Occipital lobe (tissue), 2 donors: ENCODE results near the gene STOML3. TPM values are rescaled to one million over a fixed set of nuclear protein-coding genes. Genes with fewer than 3 reads are reported as not detected.
"Not testable (repeated sequence)": the region's sequence is repeated elsewhere in the genome, so short reads cannot be mapped to it uniquely, and the experiment has no call there.

Source experiments
- DNase-seq: peaks from one replicate; lab custom pipeline; 2025; lab: John Stamatoyannopoulos, UW
- total RNA-seq: library from RNA; depleted of rRNA; stranded (reverse); fragments of >200 nt; gene quantifications from one replicate; pipeline ENCODE4 v1.2.3, GENCODE V29; 2014

STOML3 gene, protein sequence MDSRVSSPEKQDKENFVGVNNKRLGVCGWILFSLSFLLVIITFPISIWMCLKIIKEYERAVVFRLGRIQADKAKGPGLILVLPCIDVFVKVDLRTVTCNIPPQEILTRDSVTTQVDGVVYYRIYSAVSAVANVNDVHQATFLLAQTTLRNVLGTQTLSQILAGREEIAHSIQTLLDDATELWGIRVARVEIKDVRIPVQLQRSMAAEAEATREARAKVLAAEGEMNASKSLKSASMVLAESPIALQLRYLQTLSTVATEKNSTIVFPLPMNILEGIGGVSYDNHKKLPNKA
- 0.16 TPM for total RNA-seq

DNA sequence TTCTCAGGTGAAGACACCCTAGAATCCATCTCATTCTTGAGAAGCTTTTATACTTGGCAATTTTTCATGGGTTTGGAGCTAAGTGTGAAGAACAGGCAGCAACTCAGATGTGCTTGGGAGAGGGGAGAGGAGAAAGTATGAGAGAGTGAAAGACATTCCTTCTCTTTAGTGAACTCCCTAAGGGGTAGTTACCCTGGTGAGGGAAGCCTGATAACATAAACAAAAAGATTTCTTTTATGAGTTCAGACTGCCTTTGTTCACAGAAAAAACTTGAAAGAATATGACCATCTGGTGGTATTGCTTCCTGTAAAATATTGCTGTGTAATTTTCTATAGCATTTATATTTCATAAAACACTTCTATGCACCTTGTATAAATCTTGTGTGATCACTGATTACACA is at the start of gene STOML3:
TSS of gene STOML3 (minus strand) at position 139 of the 400 bp plus-strand sequence. CDS start at position 29, 110 bp downstream.
- no peak for DNase-seq

DNA sequence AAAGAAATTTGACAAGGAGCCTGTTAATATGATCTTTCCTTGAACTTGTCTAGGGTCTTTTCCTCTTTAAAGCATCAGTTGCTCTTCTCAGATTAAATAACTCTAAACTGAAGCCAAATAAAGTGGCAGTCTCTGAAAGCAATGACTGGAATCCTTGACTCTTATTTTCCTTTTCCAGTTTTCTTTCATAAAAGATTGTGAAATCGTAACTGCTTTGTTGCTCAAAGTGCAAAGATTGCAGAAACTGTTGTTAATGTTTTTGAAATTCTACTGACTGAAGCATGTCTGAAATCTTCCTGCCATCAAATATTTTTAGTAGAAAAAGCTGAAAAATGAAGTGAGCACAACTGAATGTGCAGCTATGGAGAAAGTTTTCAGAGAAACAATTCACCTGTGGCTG is 49.6 kb upstream of the STOML3 start:
- DNase-seq, result no peak

DNA sequence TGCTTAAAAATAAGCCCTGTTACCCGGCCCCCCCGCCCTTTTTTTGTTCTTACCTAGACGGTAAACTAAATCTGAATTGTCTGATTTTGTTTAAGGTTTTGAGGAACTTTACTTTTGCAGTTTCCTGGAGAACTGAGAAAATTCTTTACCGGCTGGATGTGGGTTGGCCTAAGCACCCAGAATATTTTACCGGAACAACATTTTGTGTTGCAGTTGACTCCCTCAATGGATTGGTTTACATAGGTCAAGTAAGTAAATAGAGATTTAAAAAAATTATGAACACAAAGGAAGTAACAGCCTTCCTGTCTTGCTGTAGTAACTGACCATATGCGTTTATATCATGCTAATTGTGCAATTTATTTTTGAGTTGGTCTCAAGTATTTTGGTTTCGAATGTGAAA is 48.4 kb upstream of the STOML3 start:
- DNase-seq, result no peak

DNA sequence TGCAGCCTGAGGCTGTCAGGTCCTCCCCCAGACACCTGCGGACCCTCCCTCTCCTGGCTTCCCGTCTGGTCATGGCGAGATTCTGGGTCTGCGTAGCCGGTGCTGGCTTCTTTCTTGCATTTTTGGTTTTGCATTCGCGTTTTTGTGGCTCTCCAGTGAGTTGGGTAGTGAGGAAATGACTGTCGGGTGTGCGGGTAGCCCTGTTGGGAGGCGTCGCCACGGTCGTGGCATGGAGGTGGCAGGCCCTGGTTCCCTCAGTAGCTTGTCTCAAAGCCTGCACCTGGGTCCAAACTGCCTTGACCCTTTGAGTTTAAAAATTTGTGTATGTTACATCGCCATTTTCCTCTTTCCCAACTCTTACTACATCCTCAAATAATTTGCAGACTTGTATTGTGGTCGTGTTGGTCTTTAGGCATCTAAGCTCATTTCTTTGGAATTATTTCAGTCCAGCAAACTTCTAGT is 48.0 kb upstream of the STOML3 start:
- DNase-seq, result no peak

DNA sequence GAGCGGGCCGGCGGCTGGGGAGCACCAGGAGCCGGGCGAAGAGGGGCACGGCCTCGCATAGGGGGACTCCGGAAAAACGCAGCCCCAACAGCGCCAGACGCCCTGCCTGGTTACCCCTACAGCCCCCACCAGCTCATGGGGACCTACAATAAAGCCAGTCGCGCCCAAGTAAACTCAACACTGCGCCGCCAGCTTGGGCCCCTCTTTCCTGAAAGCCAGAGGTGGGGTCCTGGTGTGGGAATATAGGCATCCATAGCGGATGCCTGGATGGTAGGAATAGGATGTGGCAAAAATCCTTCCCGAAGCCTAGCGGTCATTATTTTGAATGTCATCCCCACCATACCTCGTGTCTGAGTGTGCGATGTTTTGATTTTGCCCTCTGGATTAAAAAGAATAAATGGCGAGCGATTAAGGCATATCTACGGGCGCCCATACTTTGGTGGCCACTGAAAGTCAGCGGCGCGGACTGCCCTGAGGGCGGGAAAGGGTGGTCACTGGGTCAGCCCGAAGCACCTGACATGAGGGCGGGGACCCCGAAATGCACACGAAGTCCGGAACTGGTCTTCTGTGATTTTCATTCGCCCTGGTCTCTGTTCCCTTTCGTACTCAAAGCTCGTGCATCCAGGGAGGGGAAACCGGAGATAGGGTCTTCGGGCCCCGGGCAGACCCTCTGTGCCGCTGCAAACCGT is 47.4 kb upstream of the STOML3 start, which contains the start of the genes NHLRC3 and PROSER1:
TSS of gene NHLRC3 (plus strand) at position 577 of the 689 bp plus-strand sequence. CDS start 184 bp downstream, outside the sequence.
TSS of gene PROSER1 (minus strand) at position 210 of the 689 bp plus-strand sequence. CDS start 847 bp downstream, outside the sequence.
- peak; percentile 92 for DNase-seq

DNA sequence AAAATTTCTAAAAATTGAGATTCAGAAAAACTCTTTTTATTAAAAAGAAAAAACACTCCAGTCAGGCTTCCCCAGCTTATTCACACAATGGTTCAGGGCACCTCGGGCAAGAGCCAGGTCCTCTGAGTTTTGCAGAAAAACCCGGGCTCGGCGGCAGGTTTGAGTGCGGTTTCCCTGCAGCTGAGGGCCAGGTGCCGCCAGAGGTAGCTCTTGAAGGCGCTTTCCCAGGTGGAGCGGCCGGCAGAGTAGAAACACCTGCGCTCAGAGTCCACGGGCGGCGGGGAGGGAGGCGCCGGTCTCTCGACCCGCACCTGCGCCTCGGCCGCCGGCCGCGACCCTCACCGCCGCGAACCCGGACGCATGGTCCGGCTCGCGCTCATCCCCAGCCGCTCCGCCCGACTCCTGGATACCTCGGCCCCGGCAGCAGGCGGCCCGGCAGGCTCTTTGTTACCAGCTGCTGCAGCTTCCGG is 46.8 kb upstream of the STOML3 start:
- DNase-seq, result peak; percentile 39

DNA sequence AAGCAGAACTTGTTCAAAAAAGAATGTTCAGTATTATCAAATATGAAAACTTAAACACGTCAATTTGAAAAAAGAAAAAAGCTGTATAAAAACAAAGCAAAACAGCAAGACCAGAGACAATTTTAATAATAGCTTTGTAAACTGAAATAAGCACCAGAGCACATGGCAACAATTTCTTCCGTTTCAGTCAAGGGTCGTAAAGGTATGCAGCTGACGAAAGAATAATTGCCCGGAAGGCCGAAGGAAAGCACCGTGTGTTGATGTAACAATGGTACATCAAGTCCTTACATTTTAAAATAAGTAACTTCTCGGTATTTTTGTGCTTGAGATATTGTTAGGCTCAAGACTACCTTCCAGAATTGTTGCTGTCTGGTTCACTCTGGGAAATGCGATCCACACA is 45.6 kb upstream of the STOML3 start:
- DNase-seq, result no peak

DNA sequence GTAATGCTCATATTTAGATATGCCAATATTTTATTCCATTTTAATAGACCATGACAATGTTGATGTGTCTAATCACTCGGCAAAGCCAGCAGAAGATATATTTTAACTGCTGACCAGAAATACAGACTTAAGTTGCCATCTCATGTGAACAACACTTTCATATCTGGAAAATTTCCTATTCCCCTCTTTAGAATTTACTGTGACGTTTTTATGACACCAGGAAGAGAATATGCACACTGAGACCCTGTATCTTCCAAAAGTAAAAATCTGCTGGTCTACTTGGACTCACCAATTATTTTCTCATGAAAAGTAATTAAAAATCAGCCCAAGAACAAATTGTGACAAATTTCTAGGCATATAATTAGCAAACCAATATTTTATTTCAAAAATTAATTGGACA is 45.2 kb upstream of the STOML3 start:
- DNase-seq, result no peak

DNA sequence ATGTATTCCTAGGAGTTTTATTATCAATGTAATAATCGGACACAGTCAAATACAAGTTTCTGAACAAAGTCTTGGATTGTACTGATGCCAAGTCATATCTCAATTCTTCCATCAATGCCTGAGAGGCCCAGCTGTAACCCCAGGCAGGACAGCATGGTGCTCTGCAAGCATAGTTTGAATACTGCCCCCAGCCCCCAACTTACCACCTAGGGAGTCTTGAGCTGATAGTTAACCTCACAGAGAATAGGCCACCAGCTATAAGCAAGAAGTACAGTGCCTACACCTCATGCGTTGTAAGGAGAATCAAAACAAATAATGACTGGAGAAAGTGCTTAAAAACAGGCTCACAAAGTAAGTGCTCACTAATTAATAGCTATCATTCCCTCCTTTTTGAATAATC is 44.6 kb upstream of the STOML3 start:
- no peak for DNase-seq

DNA sequence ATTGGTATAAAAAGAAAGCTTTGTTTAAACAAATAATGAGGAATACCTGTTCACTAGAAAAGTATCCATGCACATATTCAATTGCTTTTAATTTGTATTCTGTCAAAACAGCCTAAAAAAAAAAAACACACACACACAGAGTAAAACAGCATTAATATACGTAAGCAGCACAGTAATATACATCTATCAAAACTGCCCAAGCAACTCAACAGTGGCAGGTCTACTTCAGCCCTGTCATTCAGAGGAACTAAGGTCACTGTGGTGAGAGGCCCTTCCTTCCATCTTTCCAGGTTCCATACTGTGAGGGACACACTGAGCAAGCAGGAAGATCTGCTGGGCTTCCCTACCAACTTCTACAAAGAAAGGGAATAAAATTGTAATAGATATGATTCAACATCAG is 43.5 kb upstream of the STOML3 start:
- no peak for DNase-seq

DNA sequence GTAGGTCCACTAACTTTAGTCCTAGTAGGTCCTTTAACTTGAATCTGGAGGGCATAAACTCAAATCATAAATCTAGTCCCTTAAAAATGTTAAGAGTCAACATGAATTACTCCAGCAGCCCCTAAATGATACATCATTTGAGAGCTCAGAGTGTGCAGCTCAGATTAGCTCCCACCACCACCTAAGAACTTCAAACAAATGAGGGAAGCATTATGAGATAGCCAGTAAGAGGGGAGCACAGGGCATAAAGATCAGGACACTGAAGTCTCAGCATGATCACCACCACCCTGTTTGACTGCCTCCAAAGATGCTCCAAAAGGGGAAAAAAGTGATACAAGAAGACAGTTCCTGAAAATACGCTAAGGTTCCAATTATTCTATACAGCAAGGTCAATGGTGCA is 41.5 kb upstream of the STOML3 start:
- no peak for DNase-seq

DNA sequence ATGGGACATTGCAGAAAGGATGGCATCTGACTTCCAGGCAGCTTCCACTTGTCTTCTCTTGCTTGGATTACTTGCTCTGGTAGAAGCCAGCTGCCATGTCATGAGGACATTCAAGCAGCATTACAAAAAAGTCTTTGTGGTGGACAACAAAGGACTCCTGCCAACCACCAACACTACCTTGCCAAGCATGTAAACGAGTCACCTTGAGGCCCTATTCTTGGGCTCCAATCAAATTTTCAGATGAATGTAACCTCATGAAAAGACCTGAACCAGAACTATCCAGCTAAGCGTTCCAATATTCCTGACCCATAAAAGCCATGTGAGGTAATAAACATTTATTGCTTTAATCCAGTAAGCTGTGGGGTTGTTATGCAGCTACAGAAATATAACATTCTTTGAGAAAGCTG is 34.8 kb upstream of the STOML3 start:
- DNase-seq, result no peak

DNA sequence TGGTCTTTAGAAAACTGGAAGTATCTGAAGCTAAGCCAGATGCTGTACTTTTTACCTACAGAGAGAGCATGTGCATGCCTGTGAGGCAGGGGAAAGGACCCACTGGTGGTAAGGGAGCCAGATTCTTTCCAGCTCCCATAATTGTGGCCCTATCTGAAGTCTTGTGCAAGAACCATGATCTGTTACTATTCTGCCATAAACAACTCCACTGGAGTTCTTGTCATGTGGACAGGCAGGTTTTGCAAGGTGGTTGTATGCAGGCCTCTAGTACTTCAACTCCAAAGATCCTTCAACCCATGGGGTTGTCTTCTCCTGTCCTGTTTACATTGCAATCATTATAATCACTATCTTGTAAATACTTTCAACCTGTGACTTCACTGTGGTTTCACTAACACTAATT is 33.1 kb upstream of the STOML3 start:
- DNase-seq, result no peak

DNA sequence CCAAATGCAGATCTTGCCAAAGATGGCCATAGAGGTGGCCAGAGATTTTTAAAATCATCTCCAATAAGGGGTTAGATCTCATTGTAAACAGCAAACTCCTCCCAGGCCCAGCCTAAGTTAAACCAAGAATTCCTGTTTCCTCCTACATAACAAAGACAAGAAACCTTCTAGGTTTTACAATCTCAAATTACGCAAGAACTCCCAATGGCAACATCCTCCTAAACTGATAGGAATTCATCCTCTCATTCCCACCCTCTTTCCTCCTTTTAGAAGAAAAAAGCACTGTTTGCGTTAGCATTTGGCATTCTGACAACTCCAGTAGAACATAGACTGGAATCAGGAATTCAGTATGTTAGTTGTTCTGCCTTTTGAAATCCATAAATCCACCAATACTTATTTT is 32.7 kb upstream of the STOML3 start:
- DNase-seq, result no peak

DNA sequence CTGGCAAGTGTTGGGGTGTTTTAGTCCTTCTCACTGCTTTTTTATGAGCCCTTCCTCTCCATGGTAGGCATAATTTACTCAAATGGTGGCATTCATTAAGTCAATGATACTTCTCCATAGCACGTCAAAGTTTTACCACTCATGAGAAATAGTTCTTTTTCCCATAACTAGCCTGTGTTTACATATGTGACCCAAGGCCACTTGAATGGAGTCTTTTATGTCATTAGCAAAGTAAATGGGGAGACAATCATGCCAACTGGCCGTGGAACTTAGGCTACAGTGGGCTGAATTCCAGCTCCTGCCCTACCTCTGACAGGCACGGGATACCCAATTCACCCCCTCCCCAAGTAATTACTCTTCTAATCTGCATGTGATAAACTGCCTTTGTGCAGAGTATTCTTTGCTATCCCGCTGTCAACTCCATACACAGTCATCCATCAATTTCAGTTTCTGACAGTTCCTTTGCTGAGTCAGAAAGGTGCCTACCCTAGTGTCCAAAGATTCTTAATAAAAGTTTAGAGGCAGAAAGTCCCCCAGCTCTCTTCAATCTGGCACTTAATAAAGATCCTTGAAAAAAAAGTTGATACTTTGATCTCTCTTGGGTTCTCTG is 30.3 kb upstream of the STOML3 start:
- DNase-seq, result no peak

DNA sequence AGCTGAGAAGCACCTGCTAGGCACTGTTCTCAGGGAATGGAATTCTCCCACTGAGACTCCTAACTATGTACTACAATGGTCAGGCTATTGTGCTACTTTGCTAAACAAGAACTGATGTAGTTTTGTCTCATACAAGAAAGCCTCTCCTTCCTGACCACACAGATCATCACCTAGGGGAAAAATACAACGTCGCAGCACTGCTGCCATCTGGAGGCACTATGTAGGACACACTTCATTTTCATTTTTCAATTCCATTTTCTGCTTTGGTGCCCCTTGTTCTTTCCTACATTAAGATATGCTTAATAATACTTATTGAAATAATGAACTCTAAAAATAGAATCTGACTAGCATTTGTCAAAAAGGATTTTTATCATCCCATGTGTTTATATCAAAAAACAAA is 26.2 kb upstream of the STOML3 start:
- no peak for DNase-seq

DNA sequence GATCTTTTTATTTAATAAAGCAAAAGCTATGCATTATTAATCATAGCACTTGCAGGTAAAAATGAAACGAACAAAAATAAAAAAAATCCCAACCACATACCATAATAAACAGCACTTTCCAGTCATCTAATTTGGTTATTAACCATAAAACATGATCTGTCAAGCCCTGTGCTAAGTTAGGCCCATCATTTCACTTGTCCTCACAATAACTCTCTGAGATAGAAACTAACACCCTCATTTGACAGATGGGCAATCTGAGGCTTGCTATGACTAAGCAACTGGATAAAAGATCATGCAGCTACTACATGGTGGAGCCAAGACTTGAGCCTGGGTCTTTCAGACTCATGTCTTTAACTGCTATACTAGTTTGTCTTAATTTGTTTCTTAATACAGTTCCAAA is 25.5 kb upstream of the STOML3 start:
- no peak for DNase-seq

DNA sequence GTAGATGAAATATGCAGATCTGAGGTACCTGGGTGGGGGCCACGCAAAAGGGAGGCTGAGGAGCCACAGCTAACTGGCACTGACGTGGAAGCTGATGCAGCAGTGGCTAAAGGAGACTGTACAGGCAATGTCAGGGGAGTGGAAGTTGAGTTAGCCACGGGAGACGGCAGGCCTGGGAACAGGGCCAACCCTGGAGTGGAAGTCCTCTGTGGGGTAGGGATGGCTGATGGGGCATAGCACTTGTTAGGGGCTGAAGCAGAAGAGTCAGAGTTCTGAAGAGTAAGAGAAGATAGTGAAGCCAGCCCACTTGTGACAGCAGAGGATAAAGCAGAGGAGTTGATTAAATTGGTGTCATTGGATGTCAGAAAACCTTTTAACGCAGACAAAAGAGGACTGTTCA is 22.8 kb upstream of the STOML3 start:
- no peak for DNase-seq

DNA sequence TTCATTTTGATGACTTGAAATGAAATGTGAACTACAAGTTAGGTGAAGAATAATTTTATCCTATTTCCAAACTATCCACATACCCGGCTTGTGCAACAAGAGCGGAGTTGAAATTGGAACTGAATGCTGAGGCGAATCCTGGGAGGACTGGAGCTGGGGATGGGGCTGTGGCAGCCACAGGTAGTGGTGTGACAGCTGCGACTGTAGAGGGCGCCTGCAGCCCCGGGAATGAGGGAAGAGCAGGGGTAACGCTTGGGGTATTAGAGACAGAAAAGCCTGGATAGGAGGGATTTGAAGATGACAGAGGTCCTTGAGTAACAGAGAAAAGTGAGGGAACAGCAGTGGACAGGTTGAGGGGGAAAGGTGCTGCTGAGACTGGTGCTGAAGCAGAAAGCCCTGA is 22.0 kb upstream of the STOML3 start:
- DNase-seq, result no peak

DNA sequence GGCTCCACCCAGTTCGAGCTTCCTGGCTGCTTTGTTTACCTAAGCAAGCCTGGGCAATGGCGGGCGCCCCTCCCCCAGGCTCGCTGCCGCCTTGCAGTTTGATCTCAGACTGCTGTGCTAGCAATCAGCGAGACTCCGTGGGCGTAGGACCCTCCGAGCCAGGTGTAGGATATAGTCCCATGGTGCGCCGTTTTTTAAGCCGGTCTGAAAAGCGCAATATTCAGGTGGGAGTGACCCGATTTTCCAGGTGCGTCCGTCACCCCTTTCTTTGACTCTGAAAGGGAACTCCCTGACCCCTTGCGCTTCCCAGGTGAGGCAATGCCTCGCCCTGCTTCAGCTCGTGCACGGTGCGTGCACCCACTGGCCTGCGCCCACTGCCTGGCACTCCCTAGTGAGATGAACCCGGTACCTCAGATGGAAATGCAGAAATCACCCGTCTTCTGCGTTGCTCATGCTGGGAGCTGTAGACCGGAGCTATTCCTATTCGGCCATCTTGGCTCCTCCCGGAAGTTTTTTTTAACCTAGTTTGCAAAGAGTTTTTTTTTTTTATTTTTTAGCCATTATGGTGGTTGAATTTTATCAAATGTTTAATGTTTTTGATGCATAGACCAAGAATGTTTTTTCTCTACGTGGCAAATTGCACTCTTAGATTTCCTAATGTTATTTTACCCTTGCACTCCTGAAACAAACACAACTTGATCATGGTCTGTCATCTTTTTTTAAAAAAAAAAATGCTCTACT is 15.9 kb upstream of the STOML3 start:
- not testable (repeated sequence) for DNase-seq

DNA sequence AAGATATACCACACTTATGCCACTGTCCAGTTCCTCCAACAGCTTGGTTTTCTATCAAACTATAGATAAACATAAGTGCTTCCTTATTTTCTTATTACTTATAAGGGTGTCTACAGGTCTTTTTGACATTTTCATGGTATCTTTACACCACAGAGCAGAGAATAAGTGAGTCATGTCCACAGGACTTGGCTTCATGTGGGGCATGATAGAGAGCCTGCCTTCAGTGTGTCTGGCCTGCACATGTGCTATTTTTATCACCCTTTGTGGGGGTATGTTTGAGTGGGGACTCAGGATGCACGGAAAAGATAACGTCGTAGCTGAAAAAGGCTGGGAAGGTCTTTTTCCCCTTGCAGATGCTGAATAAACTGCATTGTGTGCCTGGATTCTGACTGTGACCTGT is 8.1 kb upstream of the STOML3 start:
- no peak for DNase-seq

DNA sequence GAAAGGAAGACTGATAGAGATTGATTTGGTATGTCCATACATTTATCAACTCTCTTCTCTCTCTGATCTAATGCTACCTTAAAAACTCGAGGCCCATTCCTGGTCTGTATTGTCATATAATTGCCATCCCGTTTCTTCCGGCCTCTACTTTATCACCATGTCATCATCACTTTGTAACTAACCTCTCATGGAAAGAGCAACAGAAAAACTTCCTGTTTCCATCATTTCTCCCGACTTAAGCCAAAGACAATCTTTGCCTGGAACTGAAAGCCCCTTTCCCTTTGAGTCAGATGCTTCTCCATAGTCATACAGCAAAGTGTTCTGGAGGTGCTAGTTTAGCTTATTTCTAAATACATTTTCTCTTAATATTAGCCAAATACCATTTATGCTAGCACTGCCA is 2.8 kb upstream of the STOML3 start:
- DNase-seq, result no peak
